HepG2 (cell line): Measurements from ENCODE around the gene PCBP2. TPM values are rescaled to one million over a fixed set of nuclear protein-coding genes. Genes with fewer than 3 reads are reported as not detected.

Source experiments
- ATAC-seq: fragments of 200-7000 bp; cut with Tn5 transposase; 3 replicates; pipeline ENCODE4 v1.9.1; 2020; ENCODE audit warnings: mild to moderate bottlenecking, moderate library complexity
- BruUV-seq: library from RNA; stranded (reverse); fragments of 400-500 nt; replicated peaks from 2 replicates; lab custom pipeline; 2021; lab: Mats Ljungman, UMichigan
- CTCF ChIA-PET: fragments of 300-600 bp; formaldehyde crosslinking; extraction: SDS; loops from one replicate; lab custom pipeline; 2021; ENCODE audit warnings: low total read pairs, inconsistent platforms, low intra/inter-chr PET ratio; lab: Yijun Ruan, JAX
- POLR2A ChIA-PET: fragments of 350-600 bp; sonication (Branson Sonifier 250); formaldehyde crosslinking; loops from one replicate; lab custom pipeline; 2020; ENCODE audit warnings: antibody characterized with exemption, inconsistent platforms; lab: Yijun Ruan, JAX
- DNase-seq: peaks from one replicate; pipeline ENCODE4 v3.0.0-alpha.2; 2015; ENCODE audit warnings: low spot score
- FAIRE-seq: peaks from 3 replicates; lab custom pipeline; 2011; peaks lifted over from hg19 to GRCh38; lab: Jason Lieb, UNC
- H2AFZ ChIP-seq: one replicate; pipeline ENCODE4 v1.6.1; 2011; ENCODE audit warnings: low read length, inconsistent platforms
- H3K27ac ChIP-seq: fragments of 300-600 bp; 3 replicates; pipeline ENCODE4 v1.8.0; 2011; ENCODE audit warnings: mixed run types, mild to moderate bottlenecking, mixed read lengths, low read length, inconsistent platforms; ENCODE audit not compliant: insufficient read depth; ENCODE audit errors: extremely low read length
- H3K27me3 ChIP-seq, 2 experiments: fragments of 200-600 bp in 1 of 2; 2 replicates in 1 of 2; 3 replicates in 1 of 2; pipeline versions ENCODE4 v1.6.0 to v1.8.0; 2011; ENCODE audit warnings: low read length in 2 of 2, mild to moderate bottlenecking in 2 of 2, moderate library complexity in 2 of 2, inconsistent platforms in 1 of 2; ENCODE audit not compliant: insufficient read depth in 2 of 2, control insufficient read depth in 1 of 2
- H3K36me3 ChIP-seq, 2 experiments: fragments of 200-600 bp in 1 of 2; replicated peaks in 1 of 2; 2 replicates in 1 of 2; 3 replicates in 1 of 2; pipeline versions ENCODE4 v1.5.1 to v1.8.0; 2011; ENCODE audit warnings: low read length in 2 of 2, inconsistent platforms in 1 of 2; ENCODE audit not compliant: insufficient read depth in 2 of 2, control insufficient read depth in 1 of 2
- H3K4me1 ChIP-seq: 2 replicates; pipeline ENCODE4 v1.5.1; 2012; ENCODE audit warnings: low read length, inconsistent platforms; ENCODE audit not compliant: insufficient read depth
- H3K4me2 ChIP-seq: 2 replicates; pipeline ENCODE4 v1.6.0; 2011; ENCODE audit warnings: low read depth, low read length, inconsistent platforms
- H3K4me3 ChIP-seq, 3 experiments: fragments of 200-600 bp in 1 of 3; sonication (generic), shearing (Covaris generic) in 1 of 3; replicated peaks in 1 of 3; 2 replicates each; pipeline ENCODE4 v1.5.1; 2011 to 2016; ENCODE audit warnings: low read length in 3 of 3, inconsistent platforms in 2 of 3, low read depth in 2 of 3, mild to moderate bottlenecking in 2 of 3, control low read depth in 1 of 3, mixed read lengths in 1 of 3; ENCODE audit not compliant: insufficient read depth in 1 of 3
- H3K79me2 ChIP-seq: one replicate; pipeline ENCODE4 v1.6.1; 2011; ENCODE audit warnings: low read length, inconsistent platforms; ENCODE audit not compliant: insufficient read depth
- H3K9ac ChIP-seq: 2 replicates; pipeline ENCODE4 v1.6.0; 2011; ENCODE audit warnings: mild to moderate bottlenecking, low read depth, low read length, inconsistent platforms; ENCODE audit not compliant: insufficient read depth
- H3K9me3 ChIP-seq: 2 replicates; pipeline ENCODE4 v1.5.1; 2012; ENCODE audit warnings: mild to moderate bottlenecking, low read length
- H4K20me1 ChIP-seq: 2 replicates; pipeline ENCODE4 v1.6.0; 2011; ENCODE audit warnings: inconsistent platforms, mild to moderate bottlenecking, low read length, moderate library complexity; ENCODE audit not compliant: insufficient read depth
- DNMT1 ChIP-seq: sonication (generic); formaldehyde crosslinking; IDR thresholded peaks from 2 replicates; pipeline ENCODE4 v1.5.1; 2020; ENCODE audit warnings: mild to moderate bottlenecking, missing genetic modification reagents
- EEA1 ChIP-seq: sonication (generic); formaldehyde crosslinking; IDR thresholded peaks from 2 replicates; pipeline ENCODE4 v1.5.1; 2020; ENCODE audit warnings: mild to moderate bottlenecking, missing genetic modification reagents, borderline replicate concordance
- ETV5 ChIP-seq: IDR thresholded peaks from 2 replicates; pipeline ENCODE4 v1.6.1; 2018; ENCODE audit warnings: missing biosample characterization, missing genetic modification reagents, inconsistent platforms, borderline replicate concordance
- HMG20A ChIP-seq: IDR thresholded peaks from 2 replicates; pipeline ENCODE4 v1.6.1; 2016; ENCODE audit warnings: borderline replicate concordance
- KLF16 ChIP-seq, 2 experiments: sonication (generic) in 1 of 2; formaldehyde crosslinking in 1 of 2; IDR thresholded peaks; 2 replicates each; pipeline versions ENCODE4 v1.6.1 to v1.8.0; 2016 to 2023; ENCODE audit warnings: missing genetic modification reagents in 2 of 2, missing compliant biosample characterization in 1 of 2
- MTF2 ChIP-seq: sonication (generic); formaldehyde crosslinking; IDR thresholded peaks from 2 replicates; pipeline ENCODE4 v1.5.0; 2020; ENCODE audit warnings: missing genetic modification reagents, borderline replicate concordance
- POLR2AphosphoS2 ChIP-seq: IDR thresholded peaks from 2 replicates; pipeline ENCODE4 v1.6.1; 2011; ENCODE audit warnings: low read depth, low read length, improper control_type of control experiment
- RBFOX2 ChIP-seq: fragments of 200-400 bp; formaldehyde crosslinking; IDR thresholded peaks from 2 replicates; pipeline ENCODE4 v1.6.1; 2017; ENCODE audit warnings: low read depth, mild to moderate bottlenecking, low read length
- WGBS: methylation state at CpG from one replicate; pipeline ENCODE4 v1.1.6; 2017; ENCODE audit warnings: low lambda C conversion rate; 5-methylcytosine and 5-hydroxymethylcytosine counted together
- in situ Hi-C: cut with HindIII; loops from 2 replicates; pipeline ENCODE4 v1.10.0; 2017; ENCODE audit warnings: low pct_unique_long_range_greater_than_20kb; ENCODE audit not compliant: extremely low pct_ligation_motif_present
- intact Hi-C: fragments of 100-400 bp; cut with micrococcal nuclease; formaldehyde crosslinking; loops from one replicate; pipeline ENCODE4 v1.10.0; 2022; ENCODE audit not compliant: unreplicated experiment
- polyA plus RNA-seq, 8 experiments: library from polyadenylated mRNA; depleted of rRNA in 3 of 8; stranded (reverse) in 7 of 8; unstranded in 1 of 8; fragments of >200 nt; fragmentation: Illumina TruSeq in 4 of 8; extraction: Trizol in 4 of 8; gene quantifications; 2 replicates each; pipeline versions ENCODE4 v1.2.1 to v1.2.3, GENCODE V29; 2011 to 2016; ENCODE audit warnings: low read depth in 4 of 8, missing spikeins in 1 of 8, mixed read lengths in 1 of 8; ENCODE audit not compliant: insufficient read depth in 1 of 8
- total RNA-seq, 5 experiments: library from RNA; depleted of rRNA; stranded (reverse); fragments of >200 nt; fragmentation: Illumina TruSeq; extraction: Trizol; gene quantifications; 2 replicates each; pipeline ENCODE4 v1.2.3, GENCODE V29; 2016; ENCODE audit warnings: low read depth in 1 of 5
- TF ChIP-seq, protein P1 (sequence below): sonication (generic); formaldehyde crosslinking; IDR thresholded peaks from 2 replicates; pipeline ENCODE4 v1.8.0; 2022; ENCODE audit warnings: mild to moderate bottlenecking, missing genetic modification reagents, borderline replicate concordance
- TF ChIP-seq, protein P2 (sequence below): sonication (generic); formaldehyde crosslinking; IDR thresholded peaks from 2 replicates; pipeline ENCODE4 v1.4.0; 2020; ENCODE audit warnings: missing genetic modification reagents

Gene PCBP2
- total and polyA plus RNA-seq, 2 of the 13 experiments (the other 11 are each of a cell fraction or from before 2014, with no cell fraction given): 154 to 345 TPM

DNA sequence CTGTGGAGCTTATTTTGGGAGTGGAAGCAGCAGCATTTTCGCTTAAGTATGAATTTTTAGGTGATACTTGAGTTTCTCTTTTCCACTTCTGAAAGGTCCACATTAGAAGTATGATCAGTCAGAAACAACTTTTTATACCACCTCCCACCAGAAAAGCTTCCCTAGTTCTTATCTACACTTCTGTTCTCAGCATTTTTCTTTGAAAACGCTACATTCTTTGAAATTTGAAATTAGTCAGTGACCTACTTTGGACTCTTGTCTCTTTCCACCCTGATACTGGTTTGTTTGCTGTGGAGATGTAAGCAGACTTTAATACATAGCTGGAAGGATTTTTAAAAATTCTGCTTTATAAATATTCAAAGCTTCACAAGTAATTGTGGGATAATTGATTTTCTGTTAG lies 22.2 kb downstream of the PCBP2 start:
- POLR2A ChIA-PET: interaction anchor here (1.3 to 2.1 kb wide), 5 partner anchors 8 to 33 kb away, joined by 4 to 10 read pairs (median 5); partner anchors contain the start of gene TARBP2
- H3K36me3 ChIP-seq: peaks cover 47 to 94% of the 10 kb centered on the region in 2 experiments
- no peak for ATAC-seq

More for the DNA sequence above, 22.2 kb downstream of the PCBP2 start:
- DNase-seq (no peak), FAIRE-seq (no peak)
- peaks cover 39% of the 10 kb centered on the region for H4K20me1 ChIP-seq
- no peak overlapping the region for H2AFZ ChIP-seq
- H3K9ac ChIP-seq: no peak overlapping the region
- intact Hi-C loops (loop anchor here (5.0 kb wide), 1 partner anchor 33 kb away; the partner anchor contains the start of gene NPFF), in situ Hi-C loops (no loop called here)
- TF ChIP-seq ETV5 (CRISPR knock-in tag): no peak
- TF ChIP-seq, protein P1, sequence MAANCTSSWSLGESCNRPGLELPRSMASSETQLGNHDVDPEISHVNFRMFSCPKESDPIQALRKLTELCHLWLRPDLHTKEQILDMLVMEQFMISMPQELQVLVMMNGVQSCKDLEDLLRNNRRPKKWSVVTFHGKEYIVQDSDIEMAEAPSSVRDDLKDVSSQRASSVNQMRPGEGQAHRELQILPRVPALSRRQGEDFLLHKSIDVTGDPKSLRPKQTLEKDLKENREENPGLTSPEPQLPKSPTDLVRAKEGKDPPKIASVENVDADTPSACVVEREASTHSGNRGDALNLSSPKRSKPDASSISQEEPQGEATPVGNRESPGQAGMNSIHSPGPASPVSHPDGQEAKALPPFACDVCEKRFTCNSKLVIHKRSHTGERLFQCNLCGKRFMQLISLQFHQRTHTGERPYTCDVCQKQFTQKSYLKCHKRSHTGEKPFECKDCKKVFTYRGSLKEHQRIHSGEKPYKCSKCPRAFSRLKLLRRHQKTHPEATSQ: no peak
- TF ChIP-seq POLR2AphosphoS2: peak; percentile 31; the same call in 1 of the 2 replicates
- TF ChIP-seq MTF2 (CRISPR knock-in tag): no peak
- no peak for TF ChIP-seq HMG20A (CRISPR knock-in tag)
- no peak for TF ChIP-seq EEA1
- TF ChIP-seq, protein P2, sequence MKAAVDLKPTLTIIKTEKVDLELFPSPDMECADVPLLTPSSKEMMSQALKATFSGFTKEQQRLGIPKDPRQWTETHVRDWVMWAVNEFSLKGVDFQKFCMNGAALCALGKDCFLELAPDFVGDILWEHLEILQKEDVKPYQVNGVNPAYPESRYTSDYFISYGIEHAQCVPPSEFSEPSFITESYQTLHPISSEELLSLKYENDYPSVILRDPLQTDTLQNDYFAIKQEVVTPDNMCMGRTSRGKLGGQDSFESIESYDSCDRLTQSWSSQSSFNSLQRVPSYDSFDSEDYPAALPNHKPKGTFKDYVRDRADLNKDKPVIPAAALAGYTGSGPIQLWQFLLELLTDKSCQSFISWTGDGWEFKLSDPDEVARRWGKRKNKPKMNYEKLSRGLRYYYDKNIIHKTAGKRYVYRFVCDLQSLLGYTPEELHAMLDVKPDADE (CRISPR knock-in tag): no peak
- TF ChIP-seq KLF16 (CRISPR knock-in tag; IDR thresholded peaks at IDR 0.05): no peak
- TF ChIP-seq RBFOX2: peak; percentile 48; the same call in 1 of the 2 replicates
- no peak for TF ChIP-seq DNMT1
- H3K9me3 ChIP-seq: no peaks in the 10 kb centered on the region
- no peaks in the 10 kb centered on the region; the same call in 1 of the 2 replicates for H3K4me1 ChIP-seq
- H3K27ac ChIP-seq: no peak overlapping the region
- H3K79me2 ChIP-seq: peaks cover 26% of the 10 kb centered on the region
- H3K4me2 ChIP-seq: no peak overlapping the region
- no peak overlapping the region for H3K4me3 ChIP-seq
- BruUV-seq: TSS peak; percentile 10
- CTCF ChIA-PET: no interaction called here
- WGBS: 94% methylated on average over 2 of the region's 2 CpGs
- no peaks in the 10 kb centered on the region for H3K27me3 ChIP-seq
